K562 (cell line): ENCODE measurements around the gene TNIP1. TPM values are rescaled to one million over a fixed set of nuclear protein-coding genes. Genes with fewer than 3 reads are reported as not detected.

Experiments
- ATF7 ChIP-seq: fragments of 450-650 bp; IDR thresholded peaks from 2 replicates; pipeline ENCODE4 v1.7.1; 2014; ENCODE audit warnings: mild to moderate bottlenecking, moderate library complexity
- CTCF ChIP-seq, 3 experiments: IDR thresholded peaks in 2 of 3; conservative IDR thresholded peaks in 1 of 3; 2 replicates each; pipeline ENCODE4 v1.5.1; 2011 to 2012; ENCODE audit warnings: low read length in 3 of 3, mild to moderate bottlenecking in 3 of 3, control low read depth in 2 of 3, improper control_type of control experiment in 1 of 3, inconsistent platforms in 1 of 3, low read depth in 1 of 3, mixed read lengths in 1 of 3, moderate library complexity in 1 of 3; ENCODE audit not compliant: insufficient read depth in 2 of 3
- EP300 ChIP-seq: IDR thresholded peaks from 2 replicates; pipeline ENCODE4 v1.6.1; 2012; ENCODE audit warnings: low read length, improper control_type of control experiment
- HLTF ChIP-seq: fragments of 450-650 bp; IDR thresholded peaks from 2 replicates; pipeline ENCODE4 v1.6.1; 2016
- HMGN3 ChIP-seq: IDR thresholded peaks from 2 replicates; pipeline ENCODE4 v1.6.1; 2011; ENCODE audit warnings: borderline replicate concordance, low read depth, mild to moderate bottlenecking, mixed read lengths, low read length; ENCODE audit not compliant: insufficient read length; ENCODE audit errors: extremely low read depth
- HNRNPUL1 ChIP-seq: fragments of 200-400 bp; formaldehyde crosslinking; IDR thresholded peaks from 2 replicates; pipeline ENCODE4 v1.6.1; 2017; ENCODE audit warnings: low read length
- ID3 ChIP-seq, 2 experiments: fragments of 250-450 bp in 1 of 2; fragments of 450-650 bp in 1 of 2; sonication (Bioruptor Pico) in 1 of 2; IDR thresholded peaks; 2 replicates each; pipeline versions ENCODE4 v1.6.1 to v1.8.0; 2016 to 2021; ENCODE audit warnings: mild to moderate bottlenecking in 2 of 2, moderate library complexity in 2 of 2, missing compliant biosample characterization in 1 of 2, missing genetic modification characterization in 1 of 2
- ILF3 ChIP-seq: fragments of 450-650 bp; IDR thresholded peaks from 2 replicates; pipeline ENCODE4 v1.6.1; 2018; ENCODE audit warnings: antibody characterized with exemption, mild to moderate bottlenecking, moderate library complexity, borderline replicate concordance
- LEF1 ChIP-seq: fragments of 450-650 bp; IDR thresholded peaks from 2 replicates; pipeline ENCODE4 v1.6.1; 2016; ENCODE audit warnings: mild to moderate bottlenecking
- MLLT1 ChIP-seq, 2 experiments: fragments of 450-650 bp; IDR thresholded peaks; 2 replicates each; pipeline ENCODE4 v1.6.1; 2016
- NCOA4 ChIP-seq: fragments of 450-650 bp; IDR thresholded peaks from 2 replicates; pipeline ENCODE4 v1.6.1; 2018; ENCODE audit warnings: mild to moderate bottlenecking; ENCODE audit not compliant: partially characterized antibody
- PTTG1 ChIP-seq: fragments of 450-650 bp; IDR thresholded peaks from 2 replicates; pipeline ENCODE4 v1.6.1; 2016; ENCODE audit warnings: low read depth, mild to moderate bottlenecking, missing genetic modification characterization, missing compliant biosample characterization
- RBM22 ChIP-seq: fragments of 200-400 bp; formaldehyde crosslinking; IDR thresholded peaks from 2 replicates; pipeline ENCODE4 v1.6.1; 2018; ENCODE audit warnings: low read length, low read depth; ENCODE audit not compliant: poor library complexity, severe bottlenecking
- SLC30A9 ChIP-seq: fragments of 250-450 bp; sonication (Bioruptor Pico); IDR thresholded peaks from 2 replicates; pipeline ENCODE4 v1.8.0; 2022; ENCODE audit warnings: mild to moderate bottlenecking, moderate library complexity
- TAF1 ChIP-seq: IDR thresholded peaks from 2 replicates; pipeline ENCODE4 v1.6.1; 2011; ENCODE audit warnings: mild to moderate bottlenecking, low read length, moderate library complexity; ENCODE audit not compliant: insufficient read depth, control insufficient read depth, severe bottlenecking; ENCODE audit errors: extremely low read depth
- TRIM28 ChIP-seq: fragments of 450-650 bp; IDR thresholded peaks from 2 replicates; pipeline ENCODE4 v1.6.1; 2017
- ZBTB1 ChIP-seq: sonication (generic); formaldehyde crosslinking; IDR thresholded peaks from 2 replicates; pipeline ENCODE4 v1.8.1; 2023; ENCODE audit warnings: missing genetic modification reagents, low read depth, mild to moderate bottlenecking, borderline replicate concordance
- ZEB2 ChIP-seq: fragments of 450-650 bp; IDR thresholded peaks from 2 replicates; pipeline ENCODE4 v1.6.1; 2016
- ZNF766 ChIP-seq: fragments of 200-800 bp; sonication (Bioruptor generic); conservative IDR thresholded peaks from 2 replicates; pipeline ENCODE4 v1.6.1; 2016; ENCODE audit warnings: missing genetic modification characterization, missing compliant biosample characterization
- polyA plus RNA-seq, 8 experiments: library from polyadenylated mRNA; depleted of rRNA in 4 of 8; stranded (reverse) in 5 of 8; unstranded in 3 of 8; fragments of >200 nt; fragmentation: Nextera tagmentation in 2 of 8; fragmentation: Illumina TruSeq in 1 of 8; extraction: Ambion mirVana in 2 of 8; extraction: Trizol in 1 of 8; gene quantifications; 2 replicates each; pipeline versions ENCODE4 v1.2.1 to v1.2.3, GENCODE V29; 2011 to 2014; ENCODE audit warnings: inconsistent platforms in 1 of 8, missing spikeins in 1 of 8
- total RNA-seq, 7 experiments: library from RNA; depleted of rRNA in 6 of 7; stranded (reverse); fragments of >200 nt in 6 of 7; fragmentation: Illumina TruSeq in 2 of 7; extraction: Trizol in 2 of 7; gene quantifications; 2 replicates each; pipeline versions ENCODE4 v1.2.1 to v1.2.3, GENCODE V29; 2011 to 2021; ENCODE audit warnings: low replicate concordance in 1 of 7
- TF ChIP-seq, protein P1 (sequence below), 2 experiments: IDR thresholded peaks; 2 replicates each; pipeline ENCODE4 v1.6.1; 2011; ENCODE audit warnings: borderline replicate concordance in 1 of 2, control low read depth in 1 of 2, low read depth in 1 of 2, low read length in 1 of 2, mild to moderate bottlenecking in 1 of 2, mixed read lengths in 1 of 2, moderate library complexity in 1 of 2; ENCODE audit not compliant: insufficient read depth in 1 of 2, insufficient read length in 1 of 2, poor library complexity in 1 of 2, severe bottlenecking in 1 of 2; ENCODE audit errors: extremely low read depth in 1 of 2
- TF ChIP-seq, protein P2 (sequence below): IDR thresholded peaks from 2 replicates; pipeline ENCODE4 v1.6.1; 2011; ENCODE audit warnings: borderline replicate concordance, low read depth, mild to moderate bottlenecking, moderate library complexity, low read length; ENCODE audit not compliant: insufficient read depth, poor library complexity, severe bottlenecking

TNIP1 gene
- total and polyA plus RNA-seq, 9 of the 15 experiments (the other 6 are each of a cell fraction or from before 2014, with no cell fraction given), result 0.46 to 41.0 (median 24.6) TPM

DNA sequence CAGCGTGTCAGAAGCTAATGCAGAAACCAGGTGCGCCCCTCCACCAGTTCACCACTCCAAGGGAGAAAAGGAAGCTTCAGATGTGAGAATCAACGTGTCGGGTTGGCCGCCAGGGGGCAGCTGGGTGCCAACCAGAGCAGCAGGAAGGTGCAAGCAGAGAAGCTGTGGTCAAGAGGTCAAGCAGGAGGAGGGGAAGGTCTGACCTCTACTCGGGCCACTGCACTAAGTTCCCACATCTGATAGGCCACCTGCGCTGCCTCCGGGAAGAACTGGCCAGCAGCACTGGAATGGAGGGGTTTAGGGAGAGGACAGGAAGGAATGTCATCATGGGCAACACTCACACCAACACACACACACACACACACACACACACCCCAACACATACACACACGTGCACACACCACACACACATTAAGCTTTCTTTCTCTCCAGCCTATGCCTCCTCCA, 45.4 kb upstream of the TNIP1 start (continued):
- TF ChIP-seq CTCF (IDR thresholded peaks at IDR 0.05 in 2 of 3, conservative IDR thresholded peaks at IDR 0.05 in 1 of 3; ENCODE audit: insufficient read depth in 2 of 3, low read depth in 1 of 3, low read length in 3 of 3) (peak; percentile 91 to 93 (median 91)), NCOA4 (no peak), ZNF766 (CRISPR knock-in tag) (no peak), HLTF (peak; percentile 90), PTTG1 (tag) (no peak), ZBTB1 (no peak), TRIM28 (no peak; the same call in 1 of the 2 replicates), ATF7 (peak; percentile 64; the same call in 1 of the 2 replicates), ILF3 (no peak), SLC30A9 (CRISPR knock-in tag) (no peak), ID3 (CRISPR knock-in tag; IDR thresholded peaks at IDR 0.05) (no peak), ID3 (tag; IDR thresholded peaks at IDR 0.05) (no peak), LEF1 (no peak), ZEB2 (peak; percentile 84), RBM22 (no peak), HNRNPUL1 (no peak), EP300 (no peak), TAF1 (no peak), MLLT1 (IDR thresholded peaks at IDR 0.05) (peak; percentile 78 to 96), HMGN3 (no peak)
- TF ChIP-seq, protein P1, sequence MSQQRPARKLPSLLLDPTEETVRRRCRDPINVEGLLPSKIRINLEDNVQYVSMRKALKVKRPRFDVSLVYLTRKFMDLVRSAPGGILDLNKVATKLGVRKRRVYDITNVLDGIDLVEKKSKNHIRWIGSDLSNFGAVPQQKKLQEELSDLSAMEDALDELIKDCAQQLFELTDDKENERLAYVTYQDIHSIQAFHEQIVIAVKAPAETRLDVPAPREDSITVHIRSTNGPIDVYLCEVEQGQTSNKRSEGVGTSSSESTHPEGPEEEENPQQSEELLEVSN (IDR thresholded peaks at IDR 0.05; ENCODE audit: borderline replicate concordance in 1 of 2, extremely low read depth in 1 of 2, insufficient read depth in 1 of 2, insufficient read length in 1 of 2, low read depth in 1 of 2, low read length in 1 of 2, poor library complexity in 1 of 2, severe bottlenecking in 1 of 2), result no peak
- TF ChIP-seq, protein P2, sequence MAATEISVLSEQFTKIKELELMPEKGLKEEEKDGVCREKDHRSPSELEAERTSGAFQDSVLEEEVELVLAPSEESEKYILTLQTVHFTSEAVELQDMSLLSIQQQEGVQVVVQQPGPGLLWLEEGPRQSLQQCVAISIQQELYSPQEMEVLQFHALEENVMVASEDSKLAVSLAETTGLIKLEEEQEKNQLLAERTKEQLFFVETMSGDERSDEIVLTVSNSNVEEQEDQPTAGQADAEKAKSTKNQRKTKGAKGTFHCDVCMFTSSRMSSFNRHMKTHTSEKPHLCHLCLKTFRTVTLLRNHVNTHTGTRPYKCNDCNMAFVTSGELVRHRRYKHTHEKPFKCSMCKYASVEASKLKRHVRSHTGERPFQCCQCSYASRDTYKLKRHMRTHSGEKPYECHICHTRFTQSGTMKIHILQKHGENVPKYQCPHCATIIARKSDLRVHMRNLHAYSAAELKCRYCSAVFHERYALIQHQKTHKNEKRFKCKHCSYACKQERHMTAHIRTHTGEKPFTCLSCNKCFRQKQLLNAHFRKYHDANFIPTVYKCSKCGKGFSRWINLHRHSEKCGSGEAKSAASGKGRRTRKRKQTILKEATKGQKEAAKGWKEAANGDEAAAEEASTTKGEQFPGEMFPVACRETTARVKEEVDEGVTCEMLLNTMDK, result peak; percentile 62
